ENCODE results near the gene NTN5. TPM values are rescaled to one million over a fixed set of nuclear protein-coding genes. Genes with fewer than 3 reads are reported as not detected.

Gene NTN5
- total RNA-seq, 6 donors from 2014 or later: 0.57 to 3.1 (median 1.0) TPM; not detected in 1

GRCh38 chr19:48676887-48677286, 4.1 kb upstream of the NTN5 start:
- no peak for DNase-seq
- no peak overlapping the region for H3K27ac ChIP-seq
- no peak for ATAC-seq (ENCODE audit: low FRiP score in 2 of 2)

GRCh38 chr19:48676487-48676886, 3.7 kb upstream of the NTN5 start:
- ATAC-seq (ENCODE audit: low FRiP score in 2 of 2) (no peak), DNase-seq (no peak)
- no peaks in the 10 kb centered on the region for H3K36me3 ChIP-seq
- H3K27me3 ChIP-seq: no peaks in the 10 kb centered on the region
- no peaks in the 10 kb centered on the region for H3K9me3 ChIP-seq
- WGBS, 2 donors: 87 to 93% methylated on average over 14 to 16 of the region's 17 CpGs
- no peak overlapping the region for H3K27ac ChIP-seq
- H3K4me1 ChIP-seq: peaks cover 8 to 12% (median 8%) of the 10 kb centered on the region in 4 donors
- TF ChIP-seq POLR2AphosphoS5 (IDR thresholded peaks at IDR 0.05) (no peak), EP300 (IDR thresholded peaks at IDR 0.05) (no peak), POLR2A (IDR thresholded peaks at IDR 0.05) (no peak), CTCF (IDR thresholded peaks at IDR 0.05) (no peak)
- H3K4me3 ChIP-seq: no peak overlapping the region

More at GRCh38 chr19:48676887-48677286, 4.1 kb upstream of the NTN5 start:
- 92 to 95% methylated on average over 12 to 13 of the region's 13 CpGs for WGBS, 2 donors
- H3K4me3 ChIP-seq: no peak overlapping the region
- no peaks in the 10 kb centered on the region for H3K27me3 ChIP-seq
- no peaks in the 10 kb centered on the region for H3K9me3 ChIP-seq
- H3K36me3 ChIP-seq: no peaks in the 10 kb centered on the region
- H3K4me1 ChIP-seq: peaks cover 8 to 12% (median 8%) of the 10 kb centered on the region in 4 donors
- TF ChIP-seq POLR2A (IDR thresholded peaks at IDR 0.05) (no peak), POLR2AphosphoS5 (IDR thresholded peaks at IDR 0.05) (no peak), CTCF (IDR thresholded peaks at IDR 0.05) (no peak), EP300 (IDR thresholded peaks at IDR 0.05) (no peak)

GRCh38 chr19:48674921-48675824, 2.4 kb upstream of the NTN5 start:
- Histone ChIP-seq H3K27ac (peak overlapping the region in 2 of 4 donors; percentile 2 to 20), H3K9me3 (no peaks in the 10 kb centered on the region), H3K4me3 (no peak overlapping the region), H3K27me3 (no peaks in the 10 kb centered on the region), H3K4me1 (peaks cover 8 to 12% (median 8%) of the 10 kb centered on the region in 4 donors), H3K36me3 (no peaks in the 10 kb centered on the region)
- peak in 1 of 2 donors; percentile 13 for TF ChIP-seq POLR2AphosphoS5 (IDR thresholded peaks at IDR 0.05)
- TF ChIP-seq EP300 (IDR thresholded peaks at IDR 0.05): no peak
- TF ChIP-seq CTCF (IDR thresholded peaks at IDR 0.05): peak; percentile 85 to 88 (median 86)
- peak; percentile 58 to 90 for ATAC-seq (ENCODE audit: low FRiP score in 2 of 2)
- peak; percentile 83 to 87 for DNase-seq
- WGBS, 2 donors: 40 to 50% methylated on average over 10 to 28 of the region's 28 CpGs

- 79 to 90% methylated on average over 9 to 18 of the region's 19 CpGs for WGBS, 2 donors
- no peak overlapping the region for H3K27ac ChIP-seq
- no peak for ATAC-seq (ENCODE audit: low FRiP score in 2 of 2)
Observed at GRCh38 chr19:48674216-48674809, 1.5 kb upstream of the NTN5 start.

More at GRCh38 chr19:48674216-48674809, 1.5 kb upstream of the NTN5 start:
- no peaks in the 10 kb centered on the region for H3K27me3 ChIP-seq
- TF ChIP-seq POLR2AphosphoS5 (IDR thresholded peaks at IDR 0.05) (no peak), POLR2A (IDR thresholded peaks at IDR 0.05) (no peak), CTCF (IDR thresholded peaks at IDR 0.05) (no peak), EP300 (IDR thresholded peaks at IDR 0.05) (no peak)
- DNase-seq: peak in 1 of 2 donors; percentile 75
- peaks cover 8 to 12% (median 8%) of the 10 kb centered on the region in 4 donors for H3K4me1 ChIP-seq
- H3K4me3 ChIP-seq: no peak overlapping the region
- H3K9me3 ChIP-seq: no peaks in the 10 kb centered on the region
- no peaks in the 10 kb centered on the region for H3K36me3 ChIP-seq

Data from upper lobe of left lung (tissue), 6 donors.